Measurements from ENCODE around the gene CKB.

The CKB gene

DNA sequence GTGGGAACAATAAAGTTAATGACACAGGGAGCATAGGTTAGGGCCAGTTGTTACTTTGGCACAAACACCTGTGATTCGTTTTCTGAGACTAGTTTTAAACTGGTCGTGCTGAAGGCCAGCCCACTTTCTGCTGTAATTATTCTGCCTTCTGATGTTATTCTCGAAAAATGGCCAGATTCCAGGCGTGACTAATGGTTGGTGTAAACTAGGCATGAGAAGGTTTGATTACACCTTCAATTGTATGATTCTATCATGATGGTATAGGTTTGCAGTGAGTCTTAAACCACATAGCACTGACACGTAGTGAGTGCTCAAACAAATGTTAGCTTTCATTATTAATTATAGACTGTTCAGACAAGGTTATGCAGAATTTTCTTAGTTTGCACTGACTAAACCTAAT is 39.0 kb downstream of the CKB start:
- no peak for DNase-seq

DNA sequence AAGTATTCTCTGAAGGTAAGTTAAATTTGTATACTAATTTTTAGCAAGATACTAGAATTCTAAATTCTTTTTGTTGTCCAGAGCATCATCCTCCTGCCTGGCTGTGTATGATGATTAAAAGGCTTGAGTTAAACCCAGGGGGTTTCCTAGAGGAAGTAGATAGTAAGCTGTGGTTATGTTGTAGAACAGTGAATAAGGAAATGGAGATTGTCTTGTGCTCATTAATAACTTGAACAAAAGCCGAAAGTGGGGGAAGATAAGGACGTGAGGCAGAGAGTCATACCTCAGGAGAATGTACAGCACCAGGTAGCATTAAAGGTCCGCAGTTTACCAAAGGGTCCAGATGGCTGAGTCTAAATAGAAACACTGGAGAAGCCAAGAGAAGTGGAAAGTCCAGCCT is 42.0 kb downstream of the CKB start:
- peak; percentile 43 for DNase-seq

GRCh38 chr14:103476631-103477030 is 46.0 kb downstream of the CKB start:
- no peak for DNase-seq

GRCh38 chr14:103476065-103476464 is 46.6 kb downstream of the CKB start:
- DNase-seq: no peak

DNA sequence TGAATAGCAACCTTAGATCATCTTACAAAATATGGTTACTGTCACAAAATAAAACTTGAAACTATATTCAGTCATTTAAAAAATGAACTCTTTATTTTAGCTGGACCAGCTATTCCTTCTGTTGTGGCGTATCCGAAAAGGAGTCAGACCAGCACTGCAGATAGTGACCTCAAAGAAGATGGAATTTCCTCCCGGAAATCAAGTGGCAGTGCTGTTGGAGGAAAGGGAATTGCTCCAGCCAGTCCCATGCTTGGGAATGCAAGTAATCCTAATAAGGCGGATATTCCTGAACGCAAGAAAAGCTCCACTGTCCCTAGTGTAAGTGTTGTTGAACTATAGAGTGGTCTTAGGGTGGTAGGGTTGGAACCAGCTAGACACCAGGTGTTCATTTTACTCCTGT is 47.7 kb downstream of the CKB start:
- no peak for DNase-seq

DNA sequence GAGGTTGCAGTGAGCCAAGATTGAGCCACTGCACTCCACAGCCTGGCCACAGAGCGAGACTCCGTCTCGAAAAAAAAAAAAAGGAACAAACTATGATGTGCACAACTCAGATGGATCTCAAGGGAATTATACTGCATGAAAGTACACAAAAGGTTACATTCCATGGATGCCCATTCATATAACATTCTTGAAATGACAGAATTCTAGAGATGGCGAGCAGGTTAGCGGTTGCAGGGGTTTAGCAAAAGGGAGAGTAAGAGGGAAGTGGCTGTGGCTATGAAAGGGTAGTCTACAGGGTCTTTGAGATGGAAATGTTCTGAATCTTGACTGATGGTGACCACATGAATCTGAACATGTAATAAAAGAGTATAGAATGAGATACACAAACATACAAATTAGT is 49.7 kb downstream of the CKB start:
- DNase-seq: no peak
